ENCODE measurements around the gene ARMC2. TPM values are rescaled to one million over a fixed set of nuclear protein-coding genes. Genes with fewer than 3 reads are reported as not detected.

The ARMC2 gene
- total and polyA plus RNA-seq, 2 experiments from 2014 or later, result 2.7 to 4.4 TPM

DNA sequence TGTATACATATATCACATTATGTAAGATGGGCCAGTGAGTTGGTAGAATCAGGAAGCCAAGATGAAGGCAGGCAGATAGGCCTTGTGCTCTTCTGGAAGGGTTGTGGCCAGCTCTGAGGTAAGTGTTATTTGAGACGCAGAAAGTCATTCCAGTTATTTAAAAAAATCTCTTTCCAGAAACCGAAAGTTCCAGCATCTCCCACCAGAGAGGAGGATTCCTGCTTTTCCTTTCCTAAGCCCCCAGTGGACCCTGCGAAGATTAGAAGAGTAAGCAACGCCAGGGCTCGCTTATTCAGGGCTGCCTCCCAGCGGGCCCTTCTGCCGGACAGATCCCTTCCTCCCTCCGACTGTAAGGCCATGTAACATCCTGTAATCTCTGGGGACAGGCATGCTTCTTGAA, 20.4 kb downstream of the ARMC2 start:
- Mint-ChIP-seq H3K9me3 (no peaks in the 10 kb centered on the region), H3K4me1 (peaks cover 35% of the 10 kb centered on the region), H3K27ac (no peak overlapping the region), H3K27me3 (ENCODE audit: insufficient read depth, low read depth, poor library complexity) (peaks cover 4% of the 10 kb centered on the region), H3K4me3 (no peak overlapping the region), H3K36me3 (ENCODE audit: low read depth) (0 out of 3 replicates have a peak, but pooled peaks cover 3% of the 10 kb centered on the region)
- Histone ChIP-seq H3K9me2 (ENCODE audit: insufficient read depth) (no peaks in the 10 kb centered on the region), H3F3A (replicated peaks; ENCODE audit: low read depth) (no peaks in the 10 kb centered on the region), H3K4me1 (ENCODE audit: insufficient read depth) (peaks cover 11% of the 10 kb centered on the region; the same call in 1 of the 2 replicates), H4K20me1 (replicated peaks; ENCODE audit: insufficient read depth) (no peaks in the 10 kb centered on the region), H3K4me2 (no peak overlapping the region), H3K27ac (ENCODE audit: low read depth) (0 out of 2 replicates have a peak overlapping the region, but pooled peaks have one; percentile 63), H3K4me3 (no peak overlapping the region), H3K36me3 (ENCODE audit: insufficient read depth) (no peaks in the 10 kb centered on the region), H2AFZ (no peak overlapping the region), H3K27me3 (ENCODE audit: insufficient read depth) (no peaks in the 10 kb centered on the region), H3K79me2 (replicated peaks; ENCODE audit: insufficient read depth) (no peaks in the 10 kb centered on the region)
- ATAC-seq (no peak), DNase-seq (ENCODE audit: low spot score) (no peak)
- TF ChIP-seq STAT1 (IDR thresholded peaks at IDR 0.05; ENCODE audit: unreplicated experiment) (no peak), NANOG (IDR thresholded peaks at IDR 0.05; ENCODE audit: borderline replicate concordance) (no peak), ZNF331 (CRISPR knock-in tag; IDR thresholded peaks at IDR 0.05; ENCODE audit: low read depth) (no peak), EZH2 (IDR thresholded peaks at IDR 0.05; ENCODE audit: low read depth, unreplicated experiment) (no peak), ZNF114 (CRISPR knock-in tag; IDR thresholded peaks at IDR 0.05) (no peak), CREB1 (CRISPR knock-in tag; IDR thresholded peaks at IDR 0.05; ENCODE audit: low read depth) (no peak), JUNB (IDR thresholded peaks at IDR 0.05; ENCODE audit: unreplicated experiment) (no peak), POLR2AphosphoS5 (IDR thresholded peaks at IDR 0.05; ENCODE audit: low read depth) (no peak), EZH2phosphoT487 (IDR thresholded peaks at IDR 0.05; ENCODE audit: unreplicated experiment) (no peak)
- TF ChIP-seq, protein P1, sequence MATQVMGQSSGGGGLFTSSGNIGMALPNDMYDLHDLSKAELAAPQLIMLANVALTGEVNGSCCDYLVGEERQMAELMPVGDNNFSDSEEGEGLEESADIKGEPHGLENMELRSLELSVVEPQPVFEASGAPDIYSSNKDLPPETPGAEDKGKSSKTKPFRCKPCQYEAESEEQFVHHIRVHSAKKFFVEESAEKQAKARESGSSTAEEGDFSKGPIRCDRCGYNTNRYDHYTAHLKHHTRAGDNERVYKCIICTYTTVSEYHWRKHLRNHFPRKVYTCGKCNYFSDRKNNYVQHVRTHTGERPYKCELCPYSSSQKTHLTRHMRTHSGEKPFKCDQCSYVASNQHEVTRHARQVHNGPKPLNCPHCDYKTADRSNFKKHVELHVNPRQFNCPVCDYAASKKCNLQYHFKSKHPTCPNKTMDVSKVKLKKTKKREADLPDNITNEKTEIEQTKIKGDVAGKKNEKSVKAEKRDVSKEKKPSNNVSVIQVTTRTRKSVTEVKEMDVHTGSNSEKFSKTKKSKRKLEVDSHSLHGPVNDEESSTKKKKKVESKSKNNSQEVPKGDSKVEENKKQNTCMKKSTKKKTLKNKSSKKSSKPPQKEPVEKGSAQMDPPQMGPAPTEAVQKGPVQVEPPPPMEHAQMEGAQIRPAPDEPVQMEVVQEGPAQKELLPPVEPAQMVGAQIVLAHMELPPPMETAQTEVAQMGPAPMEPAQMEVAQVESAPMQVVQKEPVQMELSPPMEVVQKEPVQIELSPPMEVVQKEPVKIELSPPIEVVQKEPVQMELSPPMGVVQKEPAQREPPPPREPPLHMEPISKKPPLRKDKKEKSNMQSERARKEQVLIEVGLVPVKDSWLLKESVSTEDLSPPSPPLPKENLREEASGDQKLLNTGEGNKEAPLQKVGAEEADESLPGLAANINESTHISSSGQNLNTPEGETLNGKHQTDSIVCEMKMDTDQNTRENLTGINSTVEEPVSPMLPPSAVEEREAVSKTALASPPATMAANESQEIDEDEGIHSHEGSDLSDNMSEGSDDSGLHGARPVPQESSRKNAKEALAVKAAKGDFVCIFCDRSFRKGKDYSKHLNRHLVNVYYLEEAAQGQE (IDR thresholded peaks at IDR 0.05; ENCODE audit: unreplicated experiment), result no peak
- TF ChIP-seq, protein P2, sequence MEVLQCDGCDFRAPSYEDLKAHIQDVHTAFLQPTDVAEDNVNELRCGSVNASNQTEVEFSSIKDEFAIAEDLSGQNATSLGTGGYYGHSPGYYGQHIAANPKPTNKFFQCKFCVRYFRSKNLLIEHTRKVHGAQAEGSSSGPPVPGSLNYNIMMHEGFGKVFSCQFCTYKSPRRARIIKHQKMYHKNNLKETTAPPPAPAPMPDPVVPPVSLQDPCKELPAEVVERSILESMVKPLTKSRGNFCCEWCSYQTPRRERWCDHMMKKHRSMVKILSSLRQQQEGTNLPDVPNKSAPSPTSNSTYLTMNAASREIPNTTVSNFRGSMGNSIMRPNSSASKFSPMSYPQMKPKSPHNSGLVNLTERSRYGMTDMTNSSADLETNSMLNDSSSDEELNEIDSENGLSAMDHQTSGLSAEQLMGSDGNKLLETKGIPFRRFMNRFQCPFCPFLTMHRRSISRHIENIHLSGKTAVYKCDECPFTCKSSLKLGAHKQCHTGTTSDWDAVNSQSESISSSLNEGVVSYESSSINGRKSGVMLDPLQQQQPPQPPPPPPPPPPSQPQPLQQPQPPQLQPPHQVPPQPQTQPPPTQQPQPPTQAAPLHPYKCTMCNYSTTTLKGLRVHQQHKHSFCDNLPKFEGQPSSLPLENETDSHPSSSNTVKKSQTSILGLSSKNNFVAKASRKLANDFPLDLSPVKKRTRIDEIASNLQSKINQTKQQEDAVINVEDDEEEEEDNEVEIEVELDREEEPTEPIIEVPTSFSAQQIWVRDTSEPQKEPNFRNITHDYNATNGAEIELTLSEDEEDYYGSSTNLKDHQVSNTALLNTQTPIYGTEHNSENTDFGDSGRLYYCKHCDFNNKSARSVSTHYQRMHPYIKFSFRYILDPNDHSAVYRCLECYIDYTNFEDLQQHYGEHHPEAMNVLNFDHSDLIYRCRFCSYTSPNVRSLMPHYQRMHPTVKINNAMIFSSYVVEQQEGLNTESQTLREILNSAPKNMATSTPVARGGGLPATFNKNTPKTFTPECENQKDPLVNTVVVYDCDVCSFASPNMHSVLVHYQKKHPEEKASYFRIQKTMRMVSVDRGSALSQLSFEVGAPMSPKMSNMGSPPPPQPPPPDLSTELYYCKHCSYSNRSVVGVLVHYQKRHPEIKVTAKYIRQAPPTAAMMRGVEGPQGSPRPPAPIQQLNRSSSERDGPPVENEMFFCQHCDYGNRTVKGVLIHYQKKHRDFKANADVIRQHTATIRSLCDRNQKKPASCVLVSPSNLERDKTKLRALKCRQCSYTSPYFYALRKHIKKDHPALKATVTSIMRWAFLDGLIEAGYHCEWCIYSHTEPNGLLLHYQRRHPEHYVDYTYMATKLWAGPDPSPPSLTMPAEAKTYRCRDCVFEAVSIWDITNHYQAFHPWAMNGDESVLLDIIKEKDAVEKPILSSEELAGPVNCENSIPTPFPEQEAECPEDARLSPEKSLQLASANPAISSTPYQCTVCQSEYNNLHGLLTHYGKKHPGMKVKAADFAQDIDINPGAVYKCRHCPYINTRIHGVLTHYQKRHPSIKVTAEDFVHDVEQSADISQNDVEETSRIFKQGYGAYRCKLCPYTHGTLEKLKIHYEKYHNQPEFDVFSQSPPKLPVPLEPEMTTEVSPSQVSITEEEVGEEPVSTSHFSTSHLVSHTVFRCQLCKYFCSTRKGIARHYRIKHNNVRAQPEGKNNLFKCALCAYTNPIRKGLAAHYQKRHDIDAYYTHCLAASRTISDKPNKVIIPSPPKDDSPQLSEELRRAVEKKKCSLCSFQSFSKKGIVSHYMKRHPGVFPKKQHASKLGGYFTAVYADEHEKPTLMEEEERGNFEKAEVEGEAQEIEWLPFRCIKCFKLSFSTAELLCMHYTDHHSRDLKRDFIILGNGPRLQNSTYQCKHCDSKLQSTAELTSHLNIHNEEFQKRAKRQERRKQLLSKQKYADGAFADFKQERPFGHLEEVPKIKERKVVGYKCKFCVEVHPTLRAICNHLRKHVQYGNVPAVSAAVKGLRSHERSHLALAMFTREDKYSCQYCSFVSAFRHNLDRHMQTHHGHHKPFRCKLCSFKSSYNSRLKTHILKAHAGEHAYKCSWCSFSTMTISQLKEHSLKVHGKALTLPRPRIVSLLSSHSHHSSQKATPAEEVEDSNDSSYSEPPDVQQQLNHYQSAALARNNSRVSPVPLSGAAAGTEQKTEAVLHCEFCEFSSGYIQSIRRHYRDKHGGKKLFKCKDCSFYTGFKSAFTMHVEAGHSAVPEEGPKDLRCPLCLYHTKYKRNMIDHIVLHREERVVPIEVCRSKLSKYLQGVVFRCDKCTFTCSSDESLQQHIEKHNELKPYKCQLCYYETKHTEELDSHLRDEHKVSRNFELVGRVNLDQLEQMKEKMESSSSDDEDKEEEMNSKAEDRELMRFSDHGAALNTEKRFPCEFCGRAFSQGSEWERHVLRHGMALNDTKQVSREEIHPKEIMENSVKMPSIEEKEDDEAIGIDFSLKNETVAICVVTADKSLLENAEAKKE (CRISPR knock-in tag; IDR thresholded peaks at IDR 0.05), result no peak
- TF ChIP-seq, protein P3, sequence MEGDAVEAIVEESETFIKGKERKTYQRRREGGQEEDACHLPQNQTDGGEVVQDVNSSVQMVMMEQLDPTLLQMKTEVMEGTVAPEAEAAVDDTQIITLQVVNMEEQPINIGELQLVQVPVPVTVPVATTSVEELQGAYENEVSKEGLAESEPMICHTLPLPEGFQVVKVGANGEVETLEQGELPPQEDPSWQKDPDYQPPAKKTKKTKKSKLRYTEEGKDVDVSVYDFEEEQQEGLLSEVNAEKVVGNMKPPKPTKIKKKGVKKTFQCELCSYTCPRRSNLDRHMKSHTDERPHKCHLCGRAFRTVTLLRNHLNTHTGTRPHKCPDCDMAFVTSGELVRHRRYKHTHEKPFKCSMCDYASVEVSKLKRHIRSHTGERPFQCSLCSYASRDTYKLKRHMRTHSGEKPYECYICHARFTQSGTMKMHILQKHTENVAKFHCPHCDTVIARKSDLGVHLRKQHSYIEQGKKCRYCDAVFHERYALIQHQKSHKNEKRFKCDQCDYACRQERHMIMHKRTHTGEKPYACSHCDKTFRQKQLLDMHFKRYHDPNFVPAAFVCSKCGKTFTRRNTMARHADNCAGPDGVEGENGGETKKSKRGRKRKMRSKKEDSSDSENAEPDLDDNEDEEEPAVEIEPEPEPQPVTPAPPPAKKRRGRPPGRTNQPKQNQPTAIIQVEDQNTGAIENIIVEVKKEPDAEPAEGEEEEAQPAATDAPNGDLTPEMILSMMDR (conservative IDR thresholded peaks at IDR 0.05; ENCODE audit: low read depth in 2 of 2), result no peak
- TF ChIP-seq, protein P4, sequence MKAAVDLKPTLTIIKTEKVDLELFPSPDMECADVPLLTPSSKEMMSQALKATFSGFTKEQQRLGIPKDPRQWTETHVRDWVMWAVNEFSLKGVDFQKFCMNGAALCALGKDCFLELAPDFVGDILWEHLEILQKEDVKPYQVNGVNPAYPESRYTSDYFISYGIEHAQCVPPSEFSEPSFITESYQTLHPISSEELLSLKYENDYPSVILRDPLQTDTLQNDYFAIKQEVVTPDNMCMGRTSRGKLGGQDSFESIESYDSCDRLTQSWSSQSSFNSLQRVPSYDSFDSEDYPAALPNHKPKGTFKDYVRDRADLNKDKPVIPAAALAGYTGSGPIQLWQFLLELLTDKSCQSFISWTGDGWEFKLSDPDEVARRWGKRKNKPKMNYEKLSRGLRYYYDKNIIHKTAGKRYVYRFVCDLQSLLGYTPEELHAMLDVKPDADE (IDR thresholded peaks at IDR 0.05), result no peak

All from GM23338 (cell line).